Cardiac atrium fibroblast (primary cell): ENCODE results near the gene RIC1. TPM values are rescaled to one million over a fixed set of nuclear protein-coding genes. Genes with fewer than 3 reads are reported as not detected.

Experiments used
- total RNA-seq: library from RNA; depleted of rRNA; stranded (reverse); fragments of >200 nt; gene quantifications from 2 replicates; pipeline ENCODE4 v1.2.3, GENCODE V29; 2015

The RIC1 gene, protein sequence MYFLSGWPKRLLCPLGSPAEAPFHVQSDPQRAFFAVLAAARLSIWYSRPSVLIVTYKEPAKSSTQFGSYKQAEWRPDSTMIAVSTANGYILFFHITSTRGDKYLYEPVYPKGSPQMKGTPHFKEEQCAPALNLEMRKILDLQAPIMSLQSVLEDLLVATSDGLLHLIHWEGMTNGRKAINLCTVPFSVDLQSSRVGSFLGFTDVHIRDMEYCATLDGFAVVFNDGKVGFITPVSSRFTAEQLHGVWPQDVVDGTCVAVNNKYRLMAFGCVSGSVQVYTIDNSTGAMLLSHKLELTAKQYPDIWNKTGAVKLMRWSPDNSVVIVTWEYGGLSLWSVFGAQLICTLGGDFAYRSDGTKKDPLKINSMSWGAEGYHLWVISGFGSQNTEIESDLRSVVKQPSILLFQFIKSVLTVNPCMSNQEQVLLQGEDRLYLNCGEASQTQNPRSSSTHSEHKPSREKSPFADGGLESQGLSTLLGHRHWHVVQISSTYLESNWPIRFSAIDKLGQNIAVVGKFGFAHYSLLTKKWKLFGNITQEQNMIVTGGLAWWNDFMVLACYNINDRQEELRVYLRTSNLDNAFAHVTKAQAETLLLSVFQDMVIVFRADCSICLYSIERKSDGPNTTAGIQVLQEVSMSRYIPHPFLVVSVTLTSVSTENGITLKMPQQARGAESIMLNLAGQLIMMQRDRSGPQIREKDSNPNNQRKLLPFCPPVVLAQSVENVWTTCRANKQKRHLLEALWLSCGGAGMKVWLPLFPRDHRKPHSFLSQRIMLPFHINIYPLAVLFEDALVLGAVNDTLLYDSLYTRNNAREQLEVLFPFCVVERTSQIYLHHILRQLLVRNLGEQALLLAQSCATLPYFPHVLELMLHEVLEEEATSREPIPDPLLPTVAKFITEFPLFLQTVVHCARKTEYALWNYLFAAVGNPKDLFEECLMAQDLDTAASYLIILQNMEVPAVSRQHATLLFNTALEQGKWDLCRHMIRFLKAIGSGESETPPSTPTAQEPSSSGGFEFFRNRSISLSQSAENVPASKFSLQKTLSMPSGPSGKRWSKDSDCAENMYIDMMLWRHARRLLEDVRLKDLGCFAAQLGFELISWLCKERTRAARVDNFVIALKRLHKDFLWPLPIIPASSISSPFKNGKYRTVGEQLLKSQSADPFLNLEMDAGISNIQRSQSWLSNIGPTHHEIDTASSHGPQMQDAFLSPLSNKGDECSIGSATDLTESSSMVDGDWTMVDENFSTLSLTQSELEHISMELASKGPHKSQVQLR (N-terminal part only)
- total RNA-seq: 25.8 and 29.6 TPM in 2 replicates

DNA sequence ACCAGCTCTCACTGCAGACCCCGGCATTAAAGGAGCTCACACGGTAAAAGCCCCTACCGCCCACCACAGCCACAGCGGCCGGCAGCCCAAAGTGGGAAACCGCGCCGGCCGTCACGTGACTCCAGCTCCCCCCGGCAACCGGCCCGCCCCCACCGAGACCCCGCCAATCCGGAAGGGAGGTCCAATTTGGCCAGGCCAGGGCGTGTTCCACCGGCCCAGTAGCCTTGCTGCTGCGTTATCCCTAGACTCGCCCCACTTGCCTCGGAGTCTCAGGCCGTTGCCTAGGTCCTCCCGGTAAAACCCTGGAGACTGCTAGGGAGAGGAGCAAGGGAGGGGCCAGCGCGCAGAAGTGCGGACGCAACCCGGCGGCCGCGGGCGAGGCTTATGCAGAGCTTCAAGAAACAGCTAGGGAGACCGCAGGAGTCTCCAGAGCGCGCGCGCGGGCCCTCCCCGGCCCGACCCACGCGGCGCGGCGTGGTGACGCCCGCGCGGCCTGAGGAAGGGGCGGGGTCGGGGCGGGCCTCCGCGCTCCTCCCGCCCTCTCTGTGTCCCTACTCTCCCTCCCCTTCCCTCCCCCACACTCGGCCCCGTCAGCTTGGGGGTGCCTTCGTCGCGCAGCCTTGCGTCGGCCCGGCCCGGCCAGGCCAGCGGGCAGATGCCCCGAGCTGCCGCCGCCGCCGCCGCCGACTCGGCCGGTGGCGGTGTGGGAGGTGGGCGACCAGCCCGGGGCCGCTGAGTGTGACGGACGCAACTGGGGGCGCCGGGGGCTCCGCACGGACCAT is at the start of gene RIC1:
RIC1 (plus strand) TSS at position 578 of the 782 bp plus-strand sequence; CDS start at position 781, 203 bp downstream.

Other genes with a start within 250 kb of the RIC1 start
- gene PLGRKT, start 191.2 kb upstream of the RIC1 start, total RNA-seq: 13.9 and 19.8 TPM in 2 replicates
- 2.9 and 5.1 TPM in 2 replicates for gene CD274, start 178.6 kb upstream of the RIC1 start, total RNA-seq
- gene PDCD1LG2, start 118.6 kb upstream of the RIC1 start, total RNA-seq: 11.6 and 14.3 TPM in 2 replicates
- gene ERMP1, start 204.0 kb downstream of the RIC1 start, total RNA-seq: 6.1 and 6.5 TPM in 2 replicates